K562 (cell line): ENCODE measurements around the gene ODF2. TPM values are rescaled to one million over a fixed set of nuclear protein-coding genes. Genes with fewer than 3 reads are reported as not detected.

ENCODE experiments used
- GTF2A2 ChIP-seq: IDR thresholded peaks from 2 replicates; pipeline ENCODE4 v1.6.1; 2016; ENCODE audit warnings: mild to moderate bottlenecking, missing genetic modification characterization, missing compliant biosample characterization
- GTF2E2 ChIP-seq: fragments of 200-800 bp; sonication (Bioruptor generic); IDR thresholded peaks from 2 replicates; pipeline ENCODE4 v1.6.1; 2016; ENCODE audit warnings: missing genetic modification characterization, missing compliant biosample characterization
- HDAC2 ChIP-seq: fragments of 450-650 bp; IDR thresholded peaks from 2 replicates; pipeline ENCODE4 v1.6.1; 2016; ENCODE audit warnings: mild to moderate bottlenecking
- HDGF ChIP-seq: fragments of 450-650 bp; IDR thresholded peaks from 2 replicates; pipeline ENCODE4 v1.6.1; 2016
- MCM7 ChIP-seq, 2 experiments: fragments of 450-650 bp; IDR thresholded peaks; 2 replicates each; pipeline ENCODE4 v1.6.1; 2016 to 2018
- NR4A1 ChIP-seq, 2 experiments: fragments of 250-450 bp in 1 of 2; fragments of 450-650 bp in 1 of 2; sonication (Bioruptor Pico) in 1 of 2; IDR thresholded peaks; 2 replicates each; pipeline versions ENCODE4 v1.4.0 to v1.6.1; 2016 to 2020; ENCODE audit warnings: mild to moderate bottlenecking in 2 of 2, missing compliant biosample characterization in 1 of 2, missing genetic modification characterization in 1 of 2, moderate library complexity in 1 of 2
- RFX1 ChIP-seq: fragments of 450-650 bp; IDR thresholded peaks from 2 replicates; pipeline ENCODE4 v1.6.1; 2016; ENCODE audit warnings: mild to moderate bottlenecking, moderate library complexity
- SAFB ChIP-seq: fragments of 200-400 bp; formaldehyde crosslinking; IDR thresholded peaks from 2 replicates; pipeline ENCODE4 v1.6.1; 2017; ENCODE audit warnings: low read depth, low read length, borderline replicate concordance
- ZBTB40 ChIP-seq, 2 experiments: fragments of 450-650 bp in 1 of 2; sonication (generic) in 1 of 2; formaldehyde crosslinking in 1 of 2; IDR thresholded peaks; 2 replicates each; pipeline versions ENCODE4 v1.7.1 to v1.9.0; 2016 to 2022; ENCODE audit warnings: inconsistent platforms in 1 of 2, mild to moderate bottlenecking in 1 of 2, missing genetic modification reagents in 1 of 2
- ZKSCAN1 ChIP-seq: fragments of 150-350 bp; IDR thresholded peaks from 2 replicates; pipeline ENCODE4 v1.6.1; 2016; ENCODE audit warnings: low read depth, low read length
- ZNF124 ChIP-seq: sonication (generic); formaldehyde crosslinking; IDR thresholded peaks from 2 replicates; pipeline ENCODE4 v1.8.1; 2022; ENCODE audit warnings: missing genetic modification reagents
- ZNF134 ChIP-seq: fragments of 250-450 bp; sonication (Bioruptor Pico); conservative IDR thresholded peaks from 2 replicates; pipeline ENCODE4 v1.4.0; 2020
- ZNF23 ChIP-seq: fragments of 250-450 bp; sonication (Bioruptor Pico); IDR thresholded peaks from 2 replicates; pipeline ENCODE4 v1.4.0; 2020; ENCODE audit warnings: mild to moderate bottlenecking
- ZNF589 ChIP-seq: fragments of 200-800 bp; sonication (Bioruptor generic); IDR thresholded peaks from 2 replicates; pipeline ENCODE4 v1.6.1; 2016; ENCODE audit warnings: low read depth, missing genetic modification characterization, missing compliant biosample characterization
- polyA plus RNA-seq, 8 experiments: library from polyadenylated mRNA; depleted of rRNA in 4 of 8; stranded (reverse) in 5 of 8; unstranded in 3 of 8; fragments of >200 nt; fragmentation: Nextera tagmentation in 2 of 8; fragmentation: Illumina TruSeq in 1 of 8; extraction: Ambion mirVana in 2 of 8; extraction: Trizol in 1 of 8; gene quantifications; 2 replicates each; pipeline versions ENCODE4 v1.2.1 to v1.2.3, GENCODE V29; 2011 to 2014; ENCODE audit warnings: inconsistent platforms in 1 of 8, missing spikeins in 1 of 8
- total RNA-seq, 7 experiments: library from RNA; depleted of rRNA in 6 of 7; stranded (reverse); fragments of >200 nt in 6 of 7; fragmentation: Illumina TruSeq in 2 of 7; extraction: Trizol in 2 of 7; gene quantifications; 2 replicates each; pipeline versions ENCODE4 v1.2.1 to v1.2.3, GENCODE V29; 2011 to 2021; ENCODE audit warnings: low replicate concordance in 1 of 7

ODF2 gene
- total and polyA plus RNA-seq, 9 of the 15 experiments (the other 6 are each of a cell fraction or from before 2014, with no cell fraction given), result 16.5 to 83.2 (median 69.7) TPM

GRCh38 chr9:128428644-128429512, 26.9 kb upstream of the ODF2 start (continued):
- TF ChIP-seq ZNF124 (no peak), ZNF23 (no peak), HDGF (0 out of 2 replicates have a peak, but pooled peaks have one; percentile 12), RFX1 (no peak), ZKSCAN1 (0 out of 2 replicates have a peak, but pooled peaks have one; percentile 12), GTF2E2 (peak; percentile 44; the same call in 1 of the 2 replicates), ZNF134 (CRISPR knock-in tag) (peak; percentile 50; the same call in 1 of the 2 replicates), GTF2A2 (tag) (no peak), SAFB (no peak), MCM7 (IDR thresholded peaks at IDR 0.05) (no peak), HDAC2 (peak; percentile 40; the same call in 1 of the 2 replicates), NR4A1 (CRISPR knock-in tag; IDR thresholded peaks at IDR 0.05) (0 out of 2 replicates have a peak, but pooled peaks have one; percentile 8), NR4A1 (tag; IDR thresholded peaks at IDR 0.05) (no peak), ZNF589 (CRISPR knock-in tag) (0 out of 2 replicates have a peak, but pooled peaks have one; percentile 10), ZBTB40 (IDR thresholded peaks at IDR 0.05) (0 out of 2 replicates have a peak, but pooled peaks have one; percentile 27), ZBTB40 (CRISPR knock-in tag; IDR thresholded peaks at IDR 0.05) (no peak; the same call in 1 of the 2 replicates)
